K562 (cell line): Measurements from ENCODE around the gene SOCS4.

ENCODE experiments used
- CEBPB ChIP-seq: fragments of 450-650 bp; IDR thresholded peaks from 2 replicates; pipeline ENCODE4 v1.6.1; 2016; ENCODE audit warnings: missing genetic modification characterization, missing compliant biosample characterization
- FOXM1 ChIP-seq, 2 experiments: fragments of 450-650 bp in 1 of 2; sonication (generic) in 1 of 2; formaldehyde crosslinking in 1 of 2; IDR thresholded peaks; 2 replicates each; pipeline versions ENCODE4 v1.6.1 to v1.9.0; 2017 to 2022; ENCODE audit warnings: low read depth in 2 of 2, mild to moderate bottlenecking in 2 of 2, missing genetic modification reagents in 1 of 2, moderate library complexity in 1 of 2
- GATAD2B ChIP-seq: fragments of 450-650 bp; IDR thresholded peaks from 2 replicates; pipeline ENCODE4 v1.6.1; 2017; ENCODE audit warnings: mild to moderate bottlenecking, borderline replicate concordance
- HDGF ChIP-seq: fragments of 450-650 bp; IDR thresholded peaks from 2 replicates; pipeline ENCODE4 v1.6.1; 2016
- MAFK ChIP-seq: IDR thresholded peaks from 2 replicates; pipeline ENCODE4 v1.6.1; 2011; ENCODE audit warnings: low read length, improper control_type of control experiment
- MNT ChIP-seq, 2 experiments: fragments of 450-650 bp; conservative IDR thresholded peaks; 2 replicates each; pipeline ENCODE4 v1.6.1; 2017; ENCODE audit warnings: mild to moderate bottlenecking in 2 of 2, moderate library complexity in 2 of 2
- PKNOX1 ChIP-seq: fragments of 450-650 bp; IDR thresholded peaks from 2 replicates; pipeline ENCODE4 v1.6.1; 2016
- POU5F1 ChIP-seq: fragments of 150-350 bp; IDR thresholded peaks from 2 replicates; pipeline ENCODE4 v1.6.1; 2014; ENCODE audit warnings: borderline replicate concordance, low read length, low read depth, mild to moderate bottlenecking; ENCODE audit not compliant: partially characterized antibody
- STAT5B ChIP-seq: fragments of 250-450 bp; sonication (Bioruptor Pico); IDR thresholded peaks from 2 replicates; pipeline ENCODE4 v1.8.0; 2021; ENCODE audit warnings: mild to moderate bottlenecking, inconsistent platforms
- TAF1 ChIP-seq: IDR thresholded peaks from 2 replicates; pipeline ENCODE4 v1.6.1; 2011; ENCODE audit warnings: mild to moderate bottlenecking, low read length, moderate library complexity; ENCODE audit not compliant: insufficient read depth, control insufficient read depth, severe bottlenecking; ENCODE audit errors: extremely low read depth
- TAF7 ChIP-seq: fragments of 450-650 bp; IDR thresholded peaks from 2 replicates; pipeline ENCODE4 v1.6.1; 2016; ENCODE audit warnings: missing genetic modification characterization, missing compliant biosample characterization
- ZNF282 ChIP-seq: sonication (generic); formaldehyde crosslinking; IDR thresholded peaks from 2 replicates; pipeline ENCODE4 v1.8.1; 2023; ENCODE audit warnings: missing genetic modification reagents
- ZNF778 ChIP-seq: fragments of 450-650 bp; formaldehyde crosslinking; IDR thresholded peaks from 2 replicates; pipeline ENCODE4 v1.4.0; 2020; ENCODE audit warnings: mild to moderate bottlenecking, moderate library complexity

- TF ChIP-seq CEBPB (tag): no peak
- TF ChIP-seq HDGF: no peak
- TF ChIP-seq PKNOX1: no peak
- no peak for TF ChIP-seq GATAD2B
- TF ChIP-seq TAF7 (tag): no peak
- no peak for TF ChIP-seq MAFK
- no peak for TF ChIP-seq ZNF282 (CRISPR knock-in tag)
- TF ChIP-seq POU5F1: no peak
- TF ChIP-seq MNT (conservative IDR thresholded peaks at IDR 0.05): no peak
- no peak for TF ChIP-seq ZNF778 (CRISPR knock-in tag)
- no peak for TF ChIP-seq TAF1
- TF ChIP-seq STAT5B (CRISPR knock-in tag): no peak
- TF ChIP-seq FOXM1 (IDR thresholded peaks at IDR 0.05; ENCODE audit: low read depth): no peak
- no peak for TF ChIP-seq FOXM1 (CRISPR knock-in tag; IDR thresholded peaks at IDR 0.05; ENCODE audit: low read depth)
Observed at GRCh38 chr14:55053018-55053417, 26.0 kb downstream of the SOCS4 start.
